Right lung (tissue), 5 donors: ENCODE results near the gene C13orf46. TPM values are rescaled to one million over a fixed set of nuclear protein-coding genes. Genes with fewer than 3 reads are reported as not detected.

Experiments
- DNase-seq, 2 donors: peaks; one replicate each; pipeline ENCODE4 v3.0.0-alpha.2; 2013
- polyA plus RNA-seq, 5 donors: library from polyadenylated mRNA; unstranded; fragments of 120-200 nt; gene quantifications; one replicate each; pipeline versions ENCODE4 v1.2.1 to v1.2.3, GENCODE V29; 2013; ENCODE audit warnings: inconsistent platforms in 1 of 5, low replicate concordance in 1 of 5; ENCODE audit not compliant: insufficient read length in 5 of 5, insufficient read depth in 1 of 5

C13orf46 gene
- polyA plus RNA-seq, 5 donors = 0.18 to 0.48 (median 0.27) TPM

DNA sequence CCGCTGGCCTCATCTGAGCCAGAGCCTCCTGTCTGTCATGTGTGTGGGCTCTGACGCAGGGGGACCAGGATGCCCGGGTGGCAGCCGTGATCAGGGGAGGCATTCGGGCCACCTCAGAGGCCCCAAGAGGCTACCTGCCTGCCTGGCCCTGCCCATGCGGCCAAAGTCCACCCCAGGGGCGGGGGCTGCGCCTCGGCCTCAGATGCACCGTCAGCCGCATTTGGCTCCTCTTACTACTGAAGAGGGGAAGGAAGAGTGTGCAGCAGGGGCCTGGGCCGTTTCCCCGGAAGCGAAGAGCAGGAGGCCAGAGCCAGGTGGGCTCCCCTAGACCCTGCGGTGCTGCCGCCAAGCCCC lies 34.0 kb downstream of the C13orf46 start:
- DNase-seq = no peak

DNA sequence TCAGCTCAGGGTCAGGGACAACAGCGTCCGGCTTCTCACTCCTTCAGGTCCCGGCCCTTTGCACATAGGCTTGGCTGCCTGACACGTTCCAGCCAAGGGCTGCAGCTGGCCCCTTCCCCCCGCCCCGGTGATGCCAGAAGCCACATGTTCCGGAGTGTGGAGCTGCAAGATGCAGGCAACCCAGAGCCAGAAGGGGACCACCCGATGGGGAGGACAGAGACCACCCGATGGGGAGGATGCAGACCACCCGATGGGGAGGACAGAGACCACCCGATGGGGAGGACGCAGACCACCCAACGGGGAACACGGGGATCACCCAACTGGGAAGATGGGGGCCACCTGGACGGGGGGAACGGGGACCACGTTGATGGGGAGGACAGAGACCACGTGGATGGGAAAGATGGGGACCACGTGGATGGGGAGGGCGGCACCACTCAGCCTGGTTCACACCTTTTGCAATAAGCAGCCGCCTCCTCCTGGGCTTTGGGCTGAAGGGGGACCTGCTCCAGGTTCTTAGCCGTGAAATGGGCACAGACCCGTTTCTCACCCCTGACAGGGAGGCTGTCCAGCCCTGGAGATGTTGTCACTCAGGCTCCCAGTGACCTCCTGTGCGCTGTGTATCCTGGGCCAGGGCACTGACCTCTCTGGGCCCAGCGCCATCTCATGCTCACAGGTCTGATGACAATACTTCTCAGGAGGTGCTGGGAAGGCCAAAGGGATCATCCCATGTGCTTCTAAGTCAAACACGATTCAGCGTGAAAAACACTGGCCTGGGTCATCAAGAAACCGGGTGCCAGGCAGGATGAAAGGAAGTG lies 34.5 kb downstream of the C13orf46 start:
- no peak for DNase-seq

DNA sequence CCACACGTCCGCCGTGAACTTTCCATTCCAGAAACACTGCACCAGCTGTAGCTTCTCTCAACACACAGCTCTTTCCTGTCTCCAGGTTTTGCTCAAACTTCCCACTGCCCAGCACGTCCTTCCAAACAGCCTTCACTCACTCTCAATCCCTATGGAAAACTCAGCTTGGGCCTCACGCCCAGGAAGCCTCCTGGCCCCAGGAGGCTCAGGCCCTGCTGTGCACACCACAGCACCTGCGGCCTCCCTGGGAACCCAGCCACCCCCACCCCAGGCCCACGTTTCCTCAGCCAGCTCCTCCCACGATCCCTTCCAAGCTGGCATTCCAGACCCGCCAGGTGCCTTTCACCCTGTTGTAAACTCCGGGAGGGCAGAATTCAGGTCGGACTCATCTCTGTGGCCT lies 35.2 kb downstream of the C13orf46 start:
- peak in 1 of 2 donors; percentile 37 for DNase-seq

DNA sequence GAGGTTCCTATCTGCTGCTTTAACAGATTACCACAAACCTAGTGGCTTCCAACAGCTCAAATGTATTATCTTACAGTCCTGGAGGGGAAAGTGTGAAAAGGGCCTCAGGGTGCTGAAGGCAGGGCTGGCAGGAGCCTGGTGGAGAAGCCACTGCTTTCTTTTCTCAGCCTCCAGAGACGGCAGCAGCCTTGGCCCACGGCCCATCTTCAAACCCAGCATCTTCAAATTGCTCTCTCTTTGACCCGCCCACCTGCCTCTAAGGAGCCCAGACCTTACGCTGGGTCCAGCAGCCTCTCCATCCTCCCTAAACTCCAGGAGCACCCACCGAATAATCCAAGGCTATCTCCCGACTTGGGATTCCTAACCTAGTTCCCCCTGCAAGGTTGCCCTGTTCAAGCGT lies 35.6 kb downstream of the C13orf46 start:
- DNase-seq = no peak

DNA sequence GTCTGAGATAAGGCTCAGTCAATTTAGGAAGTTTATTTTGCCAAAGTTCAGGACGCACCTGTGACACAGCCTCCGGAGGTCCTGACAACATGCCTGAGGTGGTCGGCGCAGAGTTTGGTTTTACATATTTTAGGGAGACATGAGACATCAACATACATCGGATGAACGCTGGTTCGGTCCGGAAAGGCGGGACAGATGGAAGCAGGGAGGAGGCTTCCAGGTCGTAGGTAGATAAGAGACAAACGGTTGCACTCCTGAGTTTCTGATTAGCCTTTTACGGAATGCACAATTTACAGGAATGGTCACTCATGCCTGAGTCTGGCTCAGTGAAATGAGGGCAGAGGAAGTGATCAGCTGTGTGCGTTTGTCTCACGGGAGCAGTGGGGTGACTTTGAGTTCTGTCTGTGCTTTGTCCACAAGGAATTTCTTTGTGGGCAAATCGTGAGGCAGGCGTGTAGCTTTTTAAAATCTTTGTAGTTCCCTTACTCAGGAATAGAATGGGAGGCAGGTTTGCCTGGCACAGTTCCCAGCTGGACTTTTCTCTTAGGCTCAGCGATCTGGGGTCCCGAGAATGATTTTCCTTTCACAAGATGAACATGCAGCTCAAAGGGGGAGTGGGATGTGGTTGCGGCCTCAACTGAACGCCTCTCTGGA lies 36.2 kb downstream of the C13orf46 start:
- no peak for DNase-seq

DNA sequence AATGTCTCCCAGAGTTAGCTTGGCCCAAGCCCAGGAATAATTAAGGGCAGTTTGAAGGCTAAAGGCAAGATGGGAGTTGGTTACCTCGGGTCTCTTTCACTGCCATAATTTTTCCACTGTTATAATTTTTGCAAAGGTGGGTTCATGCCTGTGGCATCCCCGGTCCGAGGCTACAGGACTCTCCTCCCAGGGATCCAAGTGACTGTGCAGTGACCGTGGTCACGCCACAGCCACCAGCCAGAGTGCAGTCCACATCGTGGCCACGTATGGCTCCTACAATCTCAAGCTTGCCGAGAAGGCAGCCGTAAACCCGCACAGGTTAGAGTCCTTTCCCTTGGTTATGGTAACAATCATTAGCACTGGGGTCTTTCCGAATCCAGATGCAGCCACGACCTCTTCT lies 36.8 kb downstream of the C13orf46 start:
- no peak for DNase-seq

DNA sequence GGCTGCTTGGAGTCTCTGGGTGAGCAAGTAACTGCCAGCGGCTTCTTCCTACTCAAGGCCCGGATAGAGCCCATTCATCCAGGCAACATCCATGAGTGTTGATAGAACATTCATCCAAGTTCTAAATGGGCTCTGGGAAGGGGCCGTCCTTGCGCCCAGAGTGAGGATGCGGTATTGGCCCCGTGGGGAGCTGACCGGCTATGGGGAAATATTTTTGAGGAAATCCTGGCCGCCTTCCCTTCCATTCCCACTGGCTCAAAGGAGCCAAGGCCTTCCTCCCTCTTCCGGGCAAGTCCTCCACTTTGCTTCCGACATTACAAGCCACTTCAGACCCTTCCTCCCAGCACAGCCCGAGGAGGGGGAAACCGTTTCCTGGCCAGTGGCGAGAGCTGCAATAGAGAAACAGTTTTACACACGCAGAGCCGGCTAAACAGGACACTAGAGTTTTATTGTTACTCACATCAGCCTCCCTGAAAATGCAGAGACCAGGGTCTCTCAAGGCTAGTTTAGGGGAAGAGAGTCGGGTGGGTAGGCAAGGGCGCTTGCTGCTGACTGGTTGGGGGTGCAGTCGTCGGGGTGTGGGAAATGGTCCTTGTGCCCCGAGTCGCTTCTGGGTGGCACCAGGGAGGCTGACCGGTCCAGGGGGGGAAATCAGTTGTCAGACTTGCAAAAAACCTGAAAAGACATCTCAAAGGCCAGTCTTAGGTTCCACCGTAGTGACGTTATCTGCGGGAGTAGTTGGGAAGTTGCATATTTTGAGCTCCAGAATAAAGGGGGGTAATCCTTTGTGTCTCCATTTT lies 37.5 kb downstream of the C13orf46 start:
- DNase-seq = no peak

DNA sequence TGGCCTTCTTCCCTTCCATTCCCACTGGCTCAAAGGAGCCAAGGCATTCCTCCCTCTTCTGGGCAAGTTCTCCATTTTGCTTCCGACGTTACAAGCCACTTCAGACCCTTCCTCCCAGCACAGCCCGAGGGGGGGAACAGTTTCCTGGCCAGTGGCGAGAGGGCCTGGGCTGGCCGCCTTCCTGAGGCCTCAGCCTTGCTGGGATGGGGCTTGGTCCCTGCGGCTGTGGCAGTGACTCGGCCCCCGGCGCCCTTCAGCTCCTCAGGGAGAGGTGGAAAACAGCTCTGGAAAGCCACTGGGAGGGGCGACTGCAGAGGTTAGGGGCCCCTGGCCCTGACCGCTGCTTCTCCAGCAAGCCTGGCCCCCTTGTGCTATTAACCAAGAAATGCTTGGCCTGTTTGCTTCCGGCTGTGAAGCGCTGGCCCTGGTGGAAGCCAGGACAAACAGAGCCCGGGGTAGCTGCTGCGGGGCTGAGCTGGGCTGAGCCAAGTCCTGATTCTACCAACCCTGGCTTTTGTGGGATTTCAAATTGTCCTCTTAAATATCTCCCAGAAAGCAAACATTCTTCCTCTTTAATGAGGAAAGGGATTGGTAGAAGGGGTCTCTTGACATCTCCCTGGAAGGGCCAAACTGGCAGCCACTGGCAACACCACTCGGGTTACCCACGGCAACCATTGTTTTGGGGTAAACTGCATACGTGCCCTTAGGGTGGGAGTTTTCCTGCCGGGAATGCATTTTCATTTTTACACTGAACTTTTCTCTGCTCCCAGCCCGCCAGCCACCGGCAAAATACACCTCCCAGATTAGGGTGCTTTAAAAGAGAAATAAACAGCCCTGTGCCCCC lies 38.7 kb downstream of the C13orf46 start:
- no peak for DNase-seq

DNA sequence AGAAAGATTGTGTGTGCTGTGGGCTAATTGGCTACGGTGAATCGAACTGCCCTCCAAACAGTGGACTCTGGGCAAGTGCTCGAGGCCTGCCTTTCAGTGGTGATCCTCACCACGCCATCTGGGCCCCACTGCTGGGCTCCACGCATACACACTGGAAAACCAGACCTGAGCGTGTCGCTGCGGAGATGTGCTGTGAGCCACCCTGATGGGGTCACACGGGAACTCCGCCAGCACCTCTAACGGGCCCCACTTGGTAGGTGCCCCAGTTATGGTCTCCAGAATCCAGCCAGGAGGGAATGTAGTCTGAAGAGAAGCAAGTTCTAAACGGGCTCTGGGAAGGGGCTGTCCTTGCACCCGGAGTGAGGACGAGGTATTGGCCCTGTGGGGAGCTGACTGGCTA lies 39.3 kb downstream of the C13orf46 start:
- no peak for DNase-seq

DNA sequence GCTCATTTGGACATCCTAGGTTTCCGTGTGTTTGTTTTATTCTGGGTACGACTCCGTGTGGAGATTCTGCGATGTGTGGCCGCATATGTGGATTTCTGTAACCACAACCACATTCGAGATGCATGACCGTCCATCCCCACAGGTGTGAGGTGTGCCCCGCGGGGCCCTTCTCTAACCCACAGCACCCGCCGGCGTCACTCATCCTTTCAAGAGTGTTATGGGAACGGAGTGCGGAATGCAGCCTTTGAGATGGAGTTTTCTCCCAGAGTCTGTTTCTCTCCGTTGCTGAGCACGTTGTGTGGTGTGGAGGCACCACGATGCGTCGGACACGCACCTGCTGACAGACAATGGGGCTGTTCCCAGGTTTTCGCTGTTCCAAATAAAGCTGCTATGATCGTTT lies 40.0 kb downstream of the C13orf46 start:
- DNase-seq = no peak

DNA sequence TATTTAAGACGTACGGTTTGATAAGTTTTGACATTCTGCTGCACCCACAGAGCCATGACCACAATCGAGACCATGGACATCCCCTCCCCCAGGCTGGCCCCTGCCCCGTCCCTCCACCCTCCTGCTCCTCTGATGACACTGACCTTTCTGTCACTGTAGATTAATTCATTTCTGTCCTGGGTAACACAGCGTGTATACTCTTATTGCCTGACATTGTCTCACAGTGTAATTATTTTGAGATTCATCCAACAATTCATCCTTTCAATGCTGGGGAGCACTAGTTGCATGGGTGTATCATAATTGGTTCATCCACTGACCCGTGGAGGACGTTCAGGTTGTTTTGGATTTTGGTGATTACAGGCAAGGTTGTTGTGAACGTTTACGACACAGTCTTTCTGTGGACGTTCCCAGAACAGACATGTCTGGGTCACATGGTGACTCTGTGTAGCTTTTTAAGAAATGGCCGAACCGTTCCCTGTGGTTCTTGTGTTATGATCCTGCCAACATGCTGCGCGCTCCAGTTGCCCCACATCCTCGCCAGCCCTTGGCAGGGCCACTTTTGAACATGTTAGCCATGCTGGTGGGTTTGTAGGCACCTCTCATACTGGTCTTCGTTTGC lies 41.9 kb downstream of the C13orf46 start:
- no peak for DNase-seq

DNA sequence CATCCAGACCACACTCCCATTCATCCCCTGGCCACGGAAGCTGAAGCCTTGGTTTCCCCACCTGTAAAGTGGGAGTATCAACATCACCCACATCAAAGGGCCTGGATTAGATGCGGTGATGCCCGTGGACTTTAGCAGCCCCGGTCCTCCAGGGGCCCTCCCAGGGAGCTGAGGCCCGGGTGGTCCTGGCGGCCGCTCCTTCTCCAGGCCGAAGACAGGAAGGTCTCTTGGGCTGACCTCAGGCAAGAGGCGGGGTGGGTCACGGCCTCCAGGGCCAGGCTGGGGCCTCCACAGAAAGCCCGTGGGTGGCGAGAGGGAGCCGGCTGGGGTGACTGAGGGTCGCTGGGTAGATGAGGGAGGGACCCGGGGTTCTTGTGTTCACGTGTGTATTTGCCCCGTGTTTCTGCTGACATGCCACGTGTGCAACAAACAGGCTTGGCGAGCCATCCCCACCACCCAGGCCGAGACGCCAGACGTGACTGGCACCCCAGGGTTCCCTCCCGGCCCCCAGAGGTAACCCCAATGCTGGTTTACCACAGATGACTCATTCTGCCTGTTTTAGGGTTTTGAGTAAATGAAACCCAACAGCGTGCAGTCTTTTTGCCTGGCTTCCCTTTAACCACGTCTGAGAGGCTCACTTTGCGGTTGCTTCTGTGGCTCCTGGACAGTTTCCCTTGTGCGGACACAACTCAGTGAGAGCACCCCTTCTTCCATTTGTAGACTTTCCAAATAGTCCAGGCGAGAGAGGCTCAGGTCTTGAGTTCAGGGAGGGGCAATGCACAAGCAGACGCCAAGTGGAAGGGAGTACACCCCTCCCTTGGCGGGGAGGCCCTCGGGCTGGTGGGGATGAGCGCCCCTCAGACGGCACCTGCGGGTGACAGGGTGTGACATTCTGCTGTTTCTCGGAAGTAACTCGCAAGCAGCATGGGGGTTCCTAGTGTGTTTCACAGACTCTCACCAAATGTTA lies 42.9 kb downstream of the C13orf46 start:
- DNase-seq = no peak

DNA sequence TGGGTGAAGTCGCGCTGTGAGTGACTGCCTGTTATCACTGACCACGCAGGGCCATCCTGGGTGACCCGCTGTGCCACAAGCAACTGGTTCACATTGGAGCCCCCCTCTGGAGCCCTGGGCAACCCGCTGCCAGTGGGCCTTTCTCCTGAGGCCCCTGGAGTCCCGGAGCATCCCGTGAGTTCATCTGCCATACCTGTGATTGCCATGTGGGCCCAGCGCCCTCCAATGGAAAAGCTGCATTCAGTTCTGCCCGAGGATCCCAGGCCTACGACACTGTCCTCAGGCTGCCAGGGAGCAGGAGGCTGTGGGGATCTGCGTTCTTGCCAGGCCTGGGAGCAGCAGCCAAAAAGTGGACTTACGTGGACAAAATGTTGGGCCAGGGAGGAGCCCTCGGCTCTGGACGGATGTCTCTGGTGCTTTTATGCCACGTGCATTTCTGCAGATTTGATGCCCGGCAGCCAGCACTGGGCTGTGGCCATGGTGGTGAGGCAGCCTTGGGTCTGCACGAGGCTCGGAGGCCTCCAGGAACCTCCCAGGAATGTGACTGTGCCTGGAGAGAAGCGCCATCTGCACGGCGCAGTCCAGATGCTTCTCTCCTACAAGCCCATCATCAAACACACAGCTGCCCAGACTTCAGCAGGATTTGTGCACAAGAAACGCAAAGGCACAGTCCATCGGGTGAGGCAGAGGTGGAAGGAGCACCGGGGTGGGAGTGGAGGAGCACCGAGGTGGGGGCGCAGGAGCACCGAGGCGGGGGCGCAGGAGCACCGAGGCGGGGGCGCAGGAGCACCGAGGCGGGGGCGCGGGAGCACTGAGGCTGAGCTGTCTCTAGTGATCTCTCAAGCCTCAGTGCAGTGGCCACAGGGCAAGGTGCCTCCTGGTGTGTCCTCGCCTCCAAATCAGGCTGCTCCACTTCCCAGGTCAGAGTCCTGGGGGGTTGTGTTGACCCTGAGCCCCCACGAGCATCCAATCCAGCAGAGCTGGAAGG lies 44.0 kb downstream of the C13orf46 start:
- DNase-seq = no peak

DNA sequence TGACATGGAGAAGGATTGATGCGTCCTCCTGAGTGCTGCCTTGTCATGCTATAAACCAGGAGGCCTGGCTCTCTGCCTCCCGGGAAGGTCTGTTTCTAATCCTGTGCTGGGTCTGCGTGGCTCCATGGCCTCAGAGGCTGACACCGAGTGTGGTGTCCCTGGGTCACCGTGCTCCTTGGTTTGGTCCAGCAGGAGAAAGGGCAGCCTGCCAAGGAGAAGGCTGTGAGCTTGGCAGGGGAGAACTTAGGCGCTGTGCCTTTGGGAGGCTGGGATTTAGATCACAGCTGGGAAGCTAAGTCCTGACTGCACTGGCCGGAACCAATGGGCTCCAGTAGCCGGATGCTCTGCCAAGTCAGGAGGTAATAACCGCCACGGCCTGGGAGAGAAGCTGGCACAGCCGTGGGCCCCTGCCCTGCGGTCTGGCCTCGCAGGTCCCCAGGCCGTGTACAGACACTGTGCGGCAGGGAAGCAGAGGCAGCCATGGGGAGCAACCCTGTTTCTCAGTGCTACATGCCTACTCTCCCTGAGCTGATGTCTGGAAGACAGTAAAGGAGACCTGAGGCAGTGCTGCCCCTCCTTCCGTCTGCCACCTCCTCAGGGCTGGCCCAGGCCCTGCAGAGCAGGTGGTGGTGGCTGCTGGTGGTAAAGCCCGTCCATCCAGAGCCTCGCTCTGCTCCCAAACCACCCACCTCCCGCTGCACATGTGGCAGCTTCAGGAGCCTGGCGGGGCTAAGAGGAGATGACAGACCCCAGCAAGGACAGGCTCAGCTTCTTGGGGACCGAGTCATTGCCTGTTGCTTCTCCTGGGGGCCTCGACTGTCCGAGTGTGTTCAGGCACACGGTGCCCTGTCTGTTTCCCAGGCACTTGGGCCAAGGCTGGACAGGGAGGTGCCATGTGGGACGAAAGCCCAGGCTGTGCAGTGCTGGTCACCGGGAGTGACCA lies 44.9 kb downstream of the C13orf46 start:
- peak; percentile 63 to 67 for DNase-seq

DNA sequence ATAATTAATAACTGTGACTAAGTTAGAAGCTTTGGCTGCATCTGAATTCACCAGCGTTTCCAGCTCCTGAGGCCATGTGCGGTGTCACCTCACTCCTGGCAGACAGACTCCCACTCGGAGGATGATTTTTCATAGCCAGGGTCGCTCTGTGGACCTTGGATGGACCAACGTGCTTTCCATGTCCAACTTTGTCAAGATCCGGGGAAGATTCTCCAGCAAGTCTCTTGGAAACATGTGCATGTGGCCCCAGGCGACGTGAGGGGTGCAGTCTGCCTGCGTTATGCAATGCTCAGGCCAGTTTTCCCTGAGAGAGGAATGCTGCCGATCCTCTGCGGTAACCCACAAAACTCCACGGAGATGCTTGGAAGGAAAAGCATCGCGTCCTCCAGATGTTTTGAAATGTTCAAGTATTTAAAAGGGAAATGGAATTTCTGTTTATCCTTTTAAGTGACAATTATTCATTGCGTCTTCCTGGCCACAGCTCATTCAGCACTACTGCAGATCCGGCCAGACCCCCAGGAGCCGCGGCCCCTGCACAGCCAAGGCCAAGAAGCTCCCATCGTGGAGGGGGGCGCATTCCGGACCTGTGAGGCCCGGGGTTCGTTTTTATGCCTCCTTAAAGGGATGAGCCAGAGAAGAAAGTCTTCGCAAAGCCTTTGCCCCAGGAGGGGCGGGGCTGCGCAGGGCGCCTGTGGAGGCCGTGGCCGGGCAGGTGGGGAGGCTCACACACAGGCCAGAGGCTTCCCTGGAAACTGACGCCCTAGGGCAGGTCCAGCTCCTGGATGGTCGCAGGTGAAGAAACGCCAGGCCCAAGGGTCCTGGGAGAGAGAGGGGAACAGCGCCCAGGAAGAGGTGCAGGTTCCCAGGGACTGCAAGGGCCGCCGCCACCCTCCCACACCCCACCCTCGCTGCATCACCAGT lies 46.0 kb downstream of the C13orf46 start:
- DNase-seq = no peak

DNA sequence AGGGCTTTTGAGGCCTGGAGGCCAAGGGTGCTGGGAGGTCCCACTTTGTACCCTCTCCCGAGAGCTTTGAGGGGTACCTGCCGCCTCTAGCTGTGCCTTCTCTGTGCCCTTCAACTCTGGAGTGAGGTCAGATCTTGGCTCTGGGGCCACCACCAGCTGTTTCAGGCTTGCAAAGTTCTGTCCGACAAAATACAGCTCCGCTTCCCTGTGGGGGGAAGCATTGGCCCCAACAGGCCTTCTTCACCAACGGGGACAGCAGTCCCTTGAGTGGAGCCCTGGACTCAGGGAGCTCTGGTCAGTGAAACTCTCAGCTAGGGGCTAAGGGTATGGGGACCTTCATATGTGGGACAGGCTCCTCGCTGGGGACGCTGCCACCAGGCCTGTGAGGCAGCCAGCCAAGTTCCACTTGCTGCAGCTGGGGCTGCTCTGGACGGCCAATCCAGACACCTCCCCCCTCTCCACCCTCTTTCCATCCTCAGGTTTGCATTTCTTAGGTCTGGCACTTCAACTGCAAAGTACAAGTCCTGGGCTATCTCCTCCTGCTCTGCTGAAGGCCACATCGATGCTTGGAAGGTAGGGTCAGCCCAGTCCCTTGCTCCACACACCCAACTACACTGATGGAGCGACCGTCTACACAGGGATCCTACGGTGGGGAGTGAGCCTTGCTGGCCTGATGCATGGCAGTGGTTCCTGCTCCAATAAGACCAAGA lies 46.8 kb downstream of the C13orf46 start:
- no peak for DNase-seq
